CD4-positive, alpha-beta T cell treated with Interleukin-17A for 1 hour (primary cell): ENCODE measurements around the gene KRTAP8-1.
A peak's percentile ranks its signal among the peaks of the same experiment; 100 is the strongest.

Experiments used
- DNase-seq: peaks from one replicate; pipeline ENCODE4 v3.0.0-alpha.2; 2020

KRTAP8-1 gene

GRCh38 chr21:30813174-30813573 lies at the start of gene KRTAP8-1:
TSS of gene KRTAP8-1 (minus strand) at chr21:30813274. CDS start at chr21:30813220, 54 bp downstream.
- no peak for DNase-seq

- DNase-seq, result no peak
These were observed 34.8 kb upstream of the KRTAP8-1 start for GRCh38 chr21:30847627-30848500.

GRCh38 chr21:30842990-30843389 lies 29.9 kb upstream of the KRTAP8-1 start:
- no peak for DNase-seq

GRCh38 chr21:30839304-30839703 lies 26.2 kb upstream of the KRTAP8-1 start:
- DNase-seq, result peak; percentile 5

GRCh38 chr21:30838536-30838935 lies 25.5 kb upstream of the KRTAP8-1 start:
- DNase-seq, result no peak

GRCh38 chr21:30831194-30831765 lies 18.2 kb upstream of the KRTAP8-1 start:
- peak; percentile 47 for DNase-seq

- DNase-seq, result no peak
These were observed 16.6 kb upstream of the KRTAP8-1 start, which contains the start of gene KRTAP7-1 for GRCh38 chr21:30829659-30830058. TSS of gene KRTAP7-1 (minus strand) at chr21:30829759. CDS start at chr21:30829698, 61 bp downstream.

- DNase-seq, result no peak
These were observed 6.0 kb upstream of the KRTAP8-1 start for GRCh38 chr21:30818837-30819610.

GRCh38 chr21:30800605-30801004 lies 12.5 kb downstream of the KRTAP8-1 start:
- no peak for DNase-seq

- DNase-seq, result no peak
These were observed 19.3 kb downstream of the KRTAP8-1 start for GRCh38 chr21:30793581-30794314.

GRCh38 chr21:30779249-30779648 lies 33.8 kb downstream of the KRTAP8-1 start:
- DNase-seq, result no peak

- DNase-seq, result no peak
These were observed 43.2 kb downstream of the KRTAP8-1 start for GRCh38 chr21:30769724-30770431.
